HG03558 (cell line): ENCODE results near the gene DNAJB12.
"Not testable (repeated sequence)": the region's sequence is repeated elsewhere in the genome, so short reads cannot be mapped to it uniquely, and the experiment has no call there.

ENCODE experiments used
- ATAC-seq: cut with Tn5 transposase; IDR thresholded peaks from one replicate; pipeline ENCODE4 v1.9.1; 2021; ENCODE audit warnings: moderate number of reproducible peaks; ENCODE audit not compliant: unreplicated experiment; ENCODE audit errors: extremely low read depth

DNAJB12 gene

GRCh38 chr10:72355214-72355555 is 466 bp upstream of the DNAJB12 start:
- no peak for ATAC-seq

DNA sequence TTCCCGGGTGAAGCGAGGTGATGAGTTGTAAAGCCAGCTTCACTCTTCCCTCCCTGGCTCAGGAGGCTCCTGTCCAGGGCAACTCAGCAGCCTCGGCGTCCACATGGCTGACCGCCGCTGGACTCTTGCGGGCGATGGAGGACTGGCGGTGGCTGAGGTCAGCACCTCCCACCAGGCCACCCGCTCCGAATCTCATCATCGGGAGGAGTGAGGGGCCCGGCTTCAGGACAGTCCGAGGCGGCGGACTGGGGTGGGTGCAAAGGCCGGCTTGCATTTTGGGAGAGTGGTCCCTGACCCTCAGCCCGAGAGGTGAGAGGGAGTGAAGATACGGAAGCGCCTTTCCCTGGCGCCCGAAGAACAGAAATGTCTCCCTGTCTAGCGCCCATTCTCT is 759 bp downstream of the DNAJB12 start:
- ATAC-seq = no peak

GRCh38 chr10:72353028-72353964 is 1.4 kb downstream of the DNAJB12 start:
- no peak for ATAC-seq

DNA sequence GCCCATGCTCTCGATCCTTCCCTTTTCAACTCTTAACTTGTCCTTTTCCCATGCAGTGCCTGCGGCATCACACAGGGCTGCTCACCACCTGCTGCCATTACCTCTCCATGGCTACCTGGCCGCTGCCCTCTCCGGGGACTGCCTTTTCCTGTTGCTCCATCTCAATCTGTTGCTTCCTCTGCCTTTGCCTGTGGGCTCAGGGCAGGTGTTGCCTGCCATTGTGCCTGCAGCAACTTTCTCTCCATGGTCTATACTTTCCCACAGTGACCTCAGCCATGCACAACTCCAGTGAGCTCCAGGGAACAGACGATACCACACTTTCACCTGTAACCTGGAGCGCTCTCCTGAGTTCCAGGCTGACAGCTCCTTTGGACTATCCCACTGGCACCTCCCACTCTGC is 3.2 kb downstream of the DNAJB12 start:
- ATAC-seq = no peak

DNA sequence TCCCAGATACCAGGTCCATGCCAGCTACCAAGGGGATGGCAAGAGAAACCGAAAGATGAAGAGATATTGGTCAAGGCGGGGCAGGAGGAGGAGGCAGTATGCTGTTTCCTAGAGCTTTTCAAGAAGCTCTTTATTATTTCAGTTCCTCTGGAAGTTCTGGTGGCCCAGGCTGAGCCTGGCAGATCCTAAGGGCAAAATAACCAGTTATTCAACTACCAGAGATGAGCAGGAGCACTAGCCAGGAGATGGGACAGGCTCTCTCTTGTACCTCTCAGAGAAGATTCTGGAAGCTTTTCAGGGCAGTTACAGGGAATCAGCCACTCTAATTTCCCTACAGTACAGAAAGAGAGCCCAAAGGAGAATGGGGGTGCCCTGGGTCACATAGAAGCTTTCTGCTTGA is 5.3 kb downstream of the DNAJB12 start:
- ATAC-seq = no peak

- no peak for ATAC-seq
These were observed 6.4 kb downstream of the DNAJB12 start for GRCh38 chr10:72348282-72348681.

GRCh38 chr10:72346117-72346516 is 8.6 kb downstream of the DNAJB12 start:
- not testable (repeated sequence) for ATAC-seq

DNA sequence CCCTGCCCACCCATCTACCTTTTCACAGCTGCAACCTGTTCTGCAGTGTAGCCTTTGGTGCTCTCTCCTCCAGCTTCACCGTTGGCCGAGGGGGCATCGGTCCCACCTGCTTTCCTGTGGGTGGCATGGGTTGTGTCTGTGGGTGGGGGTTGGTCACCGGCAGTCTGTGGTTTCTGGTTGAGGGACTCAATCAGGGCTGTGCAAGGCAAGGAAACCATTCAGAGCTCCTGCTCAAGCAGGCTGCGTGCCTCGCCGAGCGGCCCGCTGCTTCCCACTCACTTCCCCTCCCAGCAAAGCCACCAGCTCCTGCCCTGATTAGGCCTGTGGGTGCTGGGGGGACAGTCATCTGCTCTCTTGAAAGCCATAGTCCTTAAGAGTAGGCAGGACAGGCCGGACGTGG is 9.8 kb downstream of the DNAJB12 start:
- ATAC-seq = no peak

GRCh38 chr10:72342911-72343310 is 11.8 kb downstream of the DNAJB12 start:
- no peak for ATAC-seq

GRCh38 chr10:72340510-72341261 is 14.0 kb downstream of the DNAJB12 start:
- no peak for ATAC-seq

- no peak for ATAC-seq
These were observed 16.5 kb downstream of the DNAJB12 start for GRCh38 chr10:72338180-72338579.

GRCh38 chr10:72337722-72338121 is 17.0 kb downstream of the DNAJB12 start:
- ATAC-seq = no peak

GRCh38 chr10:72337039-72337629 is 17.6 kb downstream of the DNAJB12 start:
- no peak for ATAC-seq

- no peak for ATAC-seq
These were observed 18.3 kb downstream of the DNAJB12 start for GRCh38 chr10:72336259-72337038.

DNA sequence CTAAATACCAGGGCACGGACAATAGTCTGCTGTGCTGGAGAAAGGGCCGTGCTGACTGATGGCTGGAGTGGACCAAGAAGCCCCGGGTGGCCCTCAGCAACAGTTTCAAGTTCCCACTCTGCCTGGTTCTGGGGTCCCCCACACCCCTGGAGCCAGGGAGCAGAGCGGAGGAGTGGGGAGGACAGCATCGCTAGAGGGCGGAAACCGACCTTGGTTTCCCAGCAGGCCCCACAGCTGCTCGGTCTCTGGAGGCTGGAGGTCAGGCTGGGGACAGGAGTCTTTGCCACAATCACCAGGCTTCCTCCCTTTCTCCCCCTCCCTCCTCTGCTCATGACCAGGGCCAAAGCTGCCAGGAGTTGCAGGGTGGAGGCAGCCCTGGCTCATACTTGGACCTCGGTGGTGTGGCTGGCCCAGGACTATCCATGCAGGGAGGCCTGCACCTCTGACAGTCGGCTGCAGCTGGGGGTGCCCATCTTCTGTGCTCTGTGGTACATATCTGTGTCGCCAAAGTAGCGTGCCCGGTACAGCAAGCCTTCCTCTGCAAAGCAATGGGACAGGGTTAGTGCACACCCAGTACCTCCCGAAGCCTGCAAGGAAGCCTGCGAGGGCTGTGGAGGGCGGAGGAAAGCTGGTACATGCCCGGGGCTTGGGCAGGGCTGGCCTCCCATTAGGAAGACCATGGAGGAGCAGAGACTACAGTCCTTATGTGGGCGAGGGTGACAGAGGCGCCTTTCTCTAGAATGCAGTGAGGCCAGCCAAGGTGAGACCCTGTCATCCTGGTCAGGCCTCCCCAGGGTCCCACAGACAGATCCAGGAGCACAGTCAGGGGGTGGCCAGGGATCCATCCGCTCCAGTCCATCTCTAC is 19.1 kb downstream of the DNAJB12 start:
- ATAC-seq = peak; percentile 15

GRCh38 chr10:72334825-72335393 is 19.8 kb downstream of the DNAJB12 start:
- ATAC-seq = peak; percentile 66

- no peak for ATAC-seq
These were observed 20.4 kb downstream of the DNAJB12 start for GRCh38 chr10:72334196-72334824.

- ATAC-seq = no peak
These were observed 21.4 kb downstream of the DNAJB12 start for GRCh38 chr10:72333112-72334015.
